B cell (primary cell): ENCODE measurements around the gene NR4A1.

Experiments used
- CTCF ChIP-seq: fragments of 200-600 bp; IDR thresholded peaks from one replicate; pipeline ENCODE4 v1.8.0; 2022; ENCODE audit warnings: antibody characterized with exemption, mild to moderate bottlenecking
- EZH2 ChIP-seq: IDR thresholded peaks from 2 replicates; pipeline ENCODE4 v1.6.1; 2012; ENCODE audit warnings: borderline replicate concordance, low read depth, mild to moderate bottlenecking, moderate library complexity, low read length; ENCODE audit not compliant: insufficient read depth, poor library complexity, severe bottlenecking

- no peak for TF ChIP-seq EZH2
- peak; percentile 68 for TF ChIP-seq CTCF
Measured at GRCh38 chr12:52023976-52024688, 27.1 kb upstream of the NR4A1 start.
